ENCODE measurements around the gene REEP1. TPM values are rescaled to one million over a fixed set of nuclear protein-coding genes. Genes with fewer than 3 reads are reported as not detected.
A peak's percentile ranks its signal among the peaks of the same experiment; 100 is the strongest.

The REEP1 gene
- polyA plus RNA-seq, 1 donor = 76.7 TPM

- DNase-seq (ENCODE audit: low read depth) = no peak
Measured at GRCh38 chr2:86195808-86196387, 141.5 kb downstream of the REEP1 start.

- DNase-seq (ENCODE audit: low read depth) = peak; percentile 92
Measured at GRCh38 chr2:86195055-86195807, 142.2 kb downstream of the REEP1 start, which contains the start of gene IMMT. TSS of gene IMMT (minus strand) at chr2:86195462. CDS start at chr2:86195382, 80 bp downstream.

GRCh38 chr2:86194751-86195054, 142.7 kb downstream of the REEP1 start:
- DNase-seq (ENCODE audit: low read depth) = no peak

GRCh38 chr2:86193901-86194567, 143.4 kb downstream of the REEP1 start:
- DNase-seq (ENCODE audit: low read depth) = no peak

- no peak for DNase-seq (ENCODE audit: low read depth)
Measured at GRCh38 chr2:86189782-86190416, 147.5 kb downstream of the REEP1 start.

- no peak for DNase-seq (ENCODE audit: low read depth)
Measured at GRCh38 chr2:86186431-86186830, 151.0 kb downstream of the REEP1 start.

GRCh38 chr2:86185517-86186212, 151.8 kb downstream of the REEP1 start:
- no peak for DNase-seq (ENCODE audit: low read depth)

GRCh38 chr2:86176597-86176996, 160.8 kb downstream of the REEP1 start:
- no peak for DNase-seq (ENCODE audit: low read depth)

GRCh38 chr2:86175828-86176227, 161.6 kb downstream of the REEP1 start:
- no peak for DNase-seq (ENCODE audit: low read depth)

GRCh38 chr2:86174445-86174844, 163.0 kb downstream of the REEP1 start:
- no peak for DNase-seq (ENCODE audit: low read depth)

- no peak for DNase-seq (ENCODE audit: low read depth)
Measured at GRCh38 chr2:86172610-86173009, 164.8 kb downstream of the REEP1 start.

- DNase-seq (ENCODE audit: low read depth) = no peak
Measured at GRCh38 chr2:86171295-86171694, 166.1 kb downstream of the REEP1 start.

- DNase-seq (ENCODE audit: low read depth) = no peak
Measured at GRCh38 chr2:86170449-86170848, 167.0 kb downstream of the REEP1 start.

Other genes with a start within 250 kb of the REEP1 start
- gene POLR1A, start 231.7 kb downstream of the REEP1 start, polyA plus RNA-seq (ENCODE audit: insufficient read length) = 14.6 TPM
- gene PTCD3, start 231.4 kb downstream of the REEP1 start, polyA plus RNA-seq (ENCODE audit: insufficient read length) = 72.3 TPM
- 77.6 TPM for gene IMMT, start 142.2 kb downstream of the REEP1 start, polyA plus RNA-seq (ENCODE audit: insufficient read length)
- gene MRPL35, start 138.2 kb downstream of the REEP1 start, polyA plus RNA-seq (ENCODE audit: insufficient read length) = 34.6 TPM
- gene KDM3A, start 103.7 kb upstream of the REEP1 start, polyA plus RNA-seq (ENCODE audit: insufficient read length) = 65.4 TPM
- 141 TPM for gene CHMP3, start 225.8 kb upstream of the REEP1 start, polyA plus RNA-seq (ENCODE audit: insufficient read length)